HG02642 (cell line): ENCODE measurements around the gene LIAS.
"Not testable (repeated sequence)": the region's sequence is repeated elsewhere in the genome, so short reads cannot be mapped to it uniquely, and the experiment has no call there.

Source experiments
- ATAC-seq: cut with Tn5 transposase; IDR thresholded peaks from one replicate; pipeline ENCODE4 v1.9.1; 2021; ENCODE audit warnings: mild to moderate bottlenecking; ENCODE audit not compliant: unreplicated experiment, poor library complexity

Gene LIAS

GRCh38 chr4:39495446-39496213 lies 36.8 kb downstream of the LIAS start:
- no peak for ATAC-seq

DNA sequence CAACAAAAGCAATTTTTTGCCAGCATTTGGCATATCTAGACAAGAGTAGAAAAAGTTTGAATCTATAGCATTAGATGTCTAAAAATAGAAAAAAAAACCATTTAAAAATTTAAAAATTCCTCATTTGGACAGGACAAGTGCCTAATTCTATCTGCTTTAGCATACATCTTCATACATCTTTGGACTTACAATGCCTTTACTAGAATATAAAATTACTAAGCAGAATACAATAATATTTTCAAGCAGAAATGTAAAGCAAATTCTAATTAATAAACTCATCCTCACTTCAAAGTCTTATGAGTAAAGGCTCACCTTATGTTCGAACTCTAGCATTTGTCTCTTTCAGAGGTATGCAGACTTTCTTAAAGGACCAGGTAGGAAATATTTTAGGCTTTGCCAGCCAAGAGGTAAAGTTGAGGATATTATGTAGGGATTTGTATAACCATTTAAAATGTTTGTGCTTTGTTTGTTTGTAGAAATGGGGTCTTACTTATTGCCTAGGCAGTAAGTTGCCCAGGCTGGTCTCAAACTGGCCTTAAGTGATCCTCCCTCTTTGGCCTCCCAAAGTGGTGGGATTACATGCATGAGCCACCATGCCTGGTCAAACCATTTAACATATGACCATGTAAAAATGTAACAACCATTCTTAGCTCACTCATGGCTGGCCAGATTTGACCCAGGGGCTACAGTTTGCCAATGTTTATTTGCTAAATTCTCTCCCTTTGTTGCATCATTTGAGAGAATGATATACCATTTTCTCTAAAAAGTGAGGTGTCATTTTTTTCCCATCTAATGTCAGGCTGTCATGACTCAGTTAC lies 39.3 kb downstream of the LIAS start:
- ATAC-seq = no peak

- ATAC-seq = no peak
Observed at GRCh38 chr4:39498727-39499020, 39.8 kb downstream of the LIAS start.

DNA sequence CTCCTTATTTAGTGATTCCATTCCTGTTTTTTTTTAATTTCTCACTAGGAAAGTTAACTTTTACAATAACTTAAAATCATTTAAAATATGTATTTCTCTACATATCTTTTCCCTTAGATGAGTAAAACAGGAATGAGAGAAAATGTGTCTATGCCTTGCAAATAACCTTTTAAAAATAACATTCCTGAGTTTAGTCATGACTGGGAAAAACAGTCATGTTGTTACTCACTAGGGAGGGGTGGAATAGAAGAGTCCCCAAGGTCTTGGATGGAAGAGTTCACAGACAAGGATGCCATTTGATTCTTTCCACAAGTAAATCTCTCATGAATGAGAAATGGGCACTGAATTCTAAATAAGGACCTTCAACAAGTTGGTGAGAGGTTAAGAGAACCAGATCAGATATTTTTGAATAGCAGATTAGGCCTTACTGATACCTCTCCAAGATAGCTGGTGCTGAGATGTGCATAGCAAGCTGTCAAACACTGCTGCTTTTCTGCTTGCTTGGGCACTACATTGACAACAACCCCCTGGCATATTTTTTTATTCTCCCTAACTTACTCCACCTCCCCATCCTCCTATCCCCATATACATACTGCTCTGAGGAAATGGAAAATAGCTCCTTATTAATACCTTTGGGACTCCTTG lies 43.3 kb downstream of the LIAS start:
- ATAC-seq = no peak

- ATAC-seq = not testable (repeated sequence)
Observed at GRCh38 chr4:39502664-39503035, 43.8 kb downstream of the LIAS start.

DNA sequence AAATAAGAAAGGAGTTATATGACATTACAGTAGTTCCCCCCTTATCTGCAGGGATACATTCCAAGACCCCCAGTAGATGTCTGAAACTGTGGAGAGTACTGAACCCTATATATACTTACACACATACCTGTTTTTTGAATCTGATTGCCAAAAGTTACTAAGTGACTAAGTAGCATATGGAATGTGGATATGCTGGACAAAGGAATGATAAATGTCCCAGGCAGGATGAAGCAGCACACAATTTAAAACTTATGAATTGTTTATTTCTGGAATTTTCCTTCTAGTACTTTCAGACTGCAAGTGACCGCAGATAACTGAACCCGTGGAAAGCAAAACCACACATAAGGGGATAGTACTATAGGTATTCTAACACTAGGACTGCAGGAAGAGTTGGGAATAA lies 45.7 kb downstream of the LIAS start:
- ATAC-seq = no peak

DNA sequence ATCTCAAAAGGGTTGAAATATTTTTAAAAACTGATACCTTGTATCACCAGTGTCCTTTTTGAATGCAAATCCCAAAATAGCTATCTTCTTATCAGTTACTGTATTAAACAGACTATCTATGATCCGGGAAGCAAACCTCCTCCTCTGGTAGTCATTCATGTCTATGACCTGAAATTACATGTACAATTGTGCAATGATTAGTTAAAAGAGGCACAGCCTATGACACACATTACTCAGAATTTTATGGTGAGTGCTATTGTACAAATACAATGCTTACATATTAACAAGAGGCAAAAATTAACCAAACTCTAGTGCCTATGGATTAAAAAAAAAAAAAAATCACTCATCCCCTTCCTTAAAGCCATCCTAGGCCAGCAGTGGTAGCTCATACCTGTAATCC lies 46.7 kb downstream of the LIAS start:
- no peak for ATAC-seq

GRCh38 chr4:39510348-39510929 lies 51.6 kb downstream of the LIAS start:
- no peak for ATAC-seq

GRCh38 chr4:39514266-39514665 lies 55.4 kb downstream of the LIAS start:
- not testable (repeated sequence) for ATAC-seq

GRCh38 chr4:39514888-39515401 lies 56.1 kb downstream of the LIAS start:
- ATAC-seq = no peak

GRCh38 chr4:39515669-39516401 lies 57.0 kb downstream of the LIAS start:
- ATAC-seq = not testable (repeated sequence)

DNA sequence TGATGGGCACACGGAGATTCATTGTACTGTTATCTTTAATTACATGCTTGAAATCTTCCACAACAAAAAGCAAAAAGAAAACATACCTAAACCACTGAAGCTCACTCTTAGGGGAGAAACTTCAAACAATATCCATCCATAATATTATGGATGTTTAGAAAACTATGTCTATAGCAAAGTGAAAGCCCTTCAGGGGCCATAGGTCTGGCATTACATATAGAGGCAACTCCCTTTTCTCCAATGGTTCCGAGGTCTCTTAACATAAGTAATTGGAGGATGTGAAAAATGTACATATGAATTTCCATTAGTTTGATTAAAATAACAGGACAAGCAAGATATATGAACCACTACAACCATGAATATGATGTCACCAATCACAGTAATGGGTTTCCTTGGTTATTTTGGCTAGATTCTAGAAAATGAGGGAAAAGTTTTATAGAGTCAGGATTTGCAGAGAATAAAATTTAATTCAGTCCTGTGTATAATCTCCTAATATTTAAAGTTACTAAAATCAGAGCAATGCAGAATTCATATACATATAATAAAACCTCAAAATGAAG lies 57.6 kb downstream of the LIAS start:
- no peak for ATAC-seq

GRCh38 chr4:39518484-39518883 lies 59.6 kb downstream of the LIAS start:
- ATAC-seq = no peak

GRCh38 chr4:39521253-39521919 lies 62.5 kb downstream of the LIAS start:
- ATAC-seq = no peak

GRCh38 chr4:39522068-39522467 lies 63.2 kb downstream of the LIAS start:
- no peak for ATAC-seq

DNA sequence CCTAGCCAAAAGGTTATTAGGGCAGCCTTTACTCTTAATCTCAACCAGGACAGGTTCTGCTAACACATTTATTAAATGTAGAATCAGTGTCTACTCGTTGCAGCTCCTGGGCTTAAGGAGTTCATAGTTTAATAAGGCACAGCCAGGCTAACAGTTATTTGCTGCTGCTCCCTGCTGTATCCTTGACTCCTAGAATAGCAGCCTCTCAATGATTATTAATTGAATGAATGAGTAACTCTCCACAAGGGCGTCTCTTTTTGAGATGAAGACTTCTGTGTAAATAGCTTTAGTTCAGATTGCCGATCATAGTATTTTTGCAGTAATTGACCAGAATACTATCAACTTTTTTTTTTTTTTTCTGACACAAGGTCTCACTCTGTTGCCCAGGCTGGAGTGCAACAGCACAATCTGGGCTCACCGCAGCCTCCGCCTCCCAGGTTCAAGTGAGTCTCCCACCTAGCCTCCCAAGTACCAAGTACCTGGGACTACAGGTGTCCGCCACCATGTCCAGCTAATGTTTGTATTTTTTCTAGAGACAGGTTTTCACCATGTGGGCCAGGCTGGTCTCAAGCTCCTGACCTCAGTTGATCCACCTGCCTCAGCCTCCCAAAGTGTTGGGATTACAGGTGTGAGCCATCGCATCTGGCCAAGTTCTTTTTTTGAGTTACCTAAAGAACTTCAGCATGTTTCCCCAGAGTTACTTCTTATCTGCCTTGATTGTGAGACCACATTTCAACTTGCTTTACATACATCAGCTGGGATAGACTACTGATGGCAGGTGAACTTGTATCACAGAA lies 65.5 kb downstream of the LIAS start:
- ATAC-seq = no peak

DNA sequence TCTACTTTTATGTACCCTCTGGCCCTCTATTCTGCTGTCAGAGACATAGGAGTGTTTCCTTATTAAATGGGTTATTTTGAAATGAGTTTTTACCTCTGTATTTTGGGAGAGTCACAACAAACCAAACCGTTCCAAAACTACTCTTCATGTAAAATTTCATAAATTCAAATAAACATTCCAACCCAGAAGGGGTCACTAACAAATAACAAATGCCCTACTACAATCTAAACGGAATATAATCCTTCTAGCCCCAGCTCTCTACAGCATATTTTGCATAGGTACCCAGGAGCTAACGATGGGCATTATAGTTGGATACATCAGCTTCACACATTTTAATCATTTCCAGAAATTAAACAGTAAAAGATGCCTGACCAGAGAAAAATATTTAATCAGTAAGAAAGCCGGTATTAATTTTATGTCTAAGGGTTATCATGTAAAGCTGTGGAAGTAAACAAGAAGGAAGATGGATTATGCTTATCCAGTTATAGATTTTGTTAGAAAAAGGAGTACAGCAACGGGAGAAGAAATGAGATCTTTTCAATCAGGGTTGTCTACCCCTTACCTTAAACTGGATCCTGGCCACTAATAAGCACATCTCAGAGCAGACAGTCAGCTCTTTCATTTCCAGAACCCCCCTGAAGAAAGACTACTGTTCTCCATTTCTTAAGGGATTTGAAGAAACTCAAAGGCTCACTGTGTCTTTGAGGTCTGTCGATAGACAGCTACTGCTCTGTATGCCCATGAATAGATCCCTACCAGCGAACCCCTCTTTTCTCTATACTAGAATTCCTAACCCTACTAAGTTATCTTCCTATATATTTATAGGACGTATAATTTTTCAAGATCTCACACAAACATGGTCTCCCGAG lies 67.2 kb downstream of the LIAS start:
- ATAC-seq = no peak
